ENCODE results near the gene ATP6V0A4.

GRCh38 chr7:138770904-138771303 is 27.1 kb downstream of the ATP6V0A4 start:
- TF ChIP-seq TAF1 (IDR thresholded peaks at IDR 0.05; ENCODE audit: borderline replicate concordance, insufficient read depth, low read length) (no peak), POLR2AphosphoS5 (IDR thresholded peaks at IDR 0.05; ENCODE audit: low read depth, low read length) (no peak), SIN3A (IDR thresholded peaks at IDR 0.05; ENCODE audit: borderline replicate concordance, insufficient read depth, low read length) (no peak)
